Measurements from ENCODE around the gene PDGFRA.

Gene PDGFRA

GRCh38 chr4:54281054-54281766 lies 52.1 kb downstream of the PDGFRA start (continued):
- TF ChIP-seq ATF2 (tag by site-specific recombination; IDR thresholded peaks at IDR 0.05; ENCODE audit: low read depth) (no peak), ZNF473 (tag by site-specific recombination; IDR thresholded peaks at IDR 0.05) (no peak)

- peaks cover 0 to 4% of the 10 kb centered on the region in 2 experiments; a peak in 1 of 3 replicates for H3K36me3 ChIP-seq (ENCODE audit: control insufficient read depth in 2 of 2, insufficient read depth in 1 of 2, low read length in 2 of 2)
- ChIA-PET POLR2A (no interaction called here), CTCF (no interaction called here)
- no peaks in the 10 kb centered on the region for H3K9me3 ChIP-seq (ENCODE audit: control insufficient read depth, insufficient read depth, low read depth, low read length)
- H3K4me1 ChIP-seq (ENCODE audit: control insufficient read depth, insufficient read depth, low read length) = no peaks in the 10 kb centered on the region
- H3K27ac ChIP-seq (ENCODE audit: extremely low read depth, low read depth, low read length) = no peak overlapping the region
- TF ChIP-seq ZNF701 (tag by site-specific recombination; IDR thresholded peaks at IDR 0.05) (no peak), REPIN1 (tag by site-specific recombination; IDR thresholded peaks at IDR 0.05; ENCODE audit: low read depth) (no peak), ZNF677 (tag by site-specific recombination; IDR thresholded peaks at IDR 0.05) (no peak), TCF7L2 (IDR thresholded peaks at IDR 0.05; ENCODE audit: borderline replicate concordance, low read depth, low read length) (no peak), ZBTB17 (tag by site-specific recombination; IDR thresholded peaks at IDR 0.05) (no peak), SP3 (tag by site-specific recombination; IDR thresholded peaks at IDR 0.05) (no peak), ZNF621 (tag by site-specific recombination; IDR thresholded peaks at IDR 0.05) (no peak), ZBTB8A (tag by site-specific recombination; IDR thresholded peaks at IDR 0.05) (no peak), KLF7 (tag by site-specific recombination; IDR thresholded peaks at IDR 0.05; ENCODE audit: borderline replicate concordance) (no peak), ZNF510 (tag by site-specific recombination; IDR thresholded peaks at IDR 0.05; ENCODE audit: insufficient replicate concordance) (no peak), ZNF423 (tag by site-specific recombination; IDR thresholded peaks at IDR 0.05) (no peak), ZNF174 (tag by site-specific recombination; IDR thresholded peaks at IDR 0.05) (no peak), ZNF704 (tag by site-specific recombination; IDR thresholded peaks at IDR 0.05) (no peak), ZNF146 (tag by site-specific recombination; IDR thresholded peaks at IDR 0.05) (no peak), ZNF548 (tag by site-specific recombination; IDR thresholded peaks at IDR 0.05) (no peak), FEZF1 (tag by site-specific recombination; IDR thresholded peaks at IDR 0.05) (no peak), ZNF785 (tag by site-specific recombination; IDR thresholded peaks at IDR 0.05) (no peak)
- H3K4me3 ChIP-seq (ENCODE audit: low read depth, low read length) = no peak overlapping the region
These were observed 53.7 kb downstream of the PDGFRA start for GRCh38 chr4:54282837-54283236.

GRCh38 chr4:54289316-54289715 lies 60.2 kb downstream of the PDGFRA start:
- POLR2A ChIA-PET = no interaction called here
- no peak overlapping the region for H3K4me3 ChIP-seq (ENCODE audit: low read depth, low read length)
- no peak overlapping the region for H3K27ac ChIP-seq (ENCODE audit: extremely low read depth, low read depth, low read length)
- CTCF ChIA-PET = no interaction called here
- no peak for TF ChIP-seq ZNF37A (tag by site-specific recombination; IDR thresholded peaks at IDR 0.05)
- no peak for TF ChIP-seq ZSCAN16 (tag by site-specific recombination; IDR thresholded peaks at IDR 0.05)
- TF ChIP-seq MZF1 (tag by site-specific recombination; IDR thresholded peaks at IDR 0.05; ENCODE audit: borderline replicate concordance) = no peak
- no peak for TF ChIP-seq HOXC10 (CRISPR knock-in tag; IDR thresholded peaks at IDR 0.05)
- TF ChIP-seq ZBTB49 (tag by site-specific recombination; IDR thresholded peaks at IDR 0.05; ENCODE audit: low read depth) = no peak
- no peak for TF ChIP-seq FEZF1 (tag by site-specific recombination; IDR thresholded peaks at IDR 0.05)
- no peak for TF ChIP-seq ZNF600 (tag by site-specific recombination; IDR thresholded peaks at IDR 0.05)
- TF ChIP-seq PRDM6 (tag by site-specific recombination; IDR thresholded peaks at IDR 0.05) = no peak
- TF ChIP-seq ZNF654 (tag by site-specific recombination; IDR thresholded peaks at IDR 0.05; ENCODE audit: low read depth) = no peak
- TF ChIP-seq GLI2 (tag by site-specific recombination; IDR thresholded peaks at IDR 0.05; ENCODE audit: borderline replicate concordance, low read depth) = no peak
- TF ChIP-seq ZSCAN23 (tag by site-specific recombination; IDR thresholded peaks at IDR 0.05) = no peak
- no peak for TF ChIP-seq ZNF701 (tag by site-specific recombination; IDR thresholded peaks at IDR 0.05)
- H3K4me1 ChIP-seq (ENCODE audit: control insufficient read depth, insufficient read depth, low read length) = no peaks in the 10 kb centered on the region
- H3K36me3 ChIP-seq (ENCODE audit: control insufficient read depth in 2 of 2, insufficient read depth in 1 of 2, low read length in 2 of 2) = no peaks in the 10 kb centered on the region
- H3K9me3 ChIP-seq (ENCODE audit: control insufficient read depth, insufficient read depth, low read depth, low read length) = no peaks in the 10 kb centered on the region

Measured in HEK293 (cell line).